Fibroblast of the aortic adventitia (primary cell): Measurements from ENCODE around the gene SMYD1. TPM values are rescaled to one million over a fixed set of nuclear protein-coding genes. Genes with fewer than 3 reads are reported as not detected.

Experiments
- DNase-seq: peaks from one replicate; pipeline ENCODE4 v3.0.0-alpha.2; 2010; ENCODE audit warnings: low read depth
- H3K4me3 ChIP-seq: 2 replicates; pipeline ENCODE4 v1.5.1; 2011; ENCODE audit warnings: low read depth, mild to moderate bottlenecking, control low read depth, low read length, moderate library complexity
- total RNA-seq: library from RNA; depleted of rRNA; stranded (reverse); fragments of >200 nt; gene quantifications from 2 replicates; pipeline ENCODE4 v1.2.3, GENCODE V29; 2012; ENCODE audit warnings: low replicate concordance
- TF ChIP-seq, protein P1 (sequence below): IDR thresholded peaks from 2 replicates; pipeline ENCODE4 v1.5.1; 2011; ENCODE audit warnings: mild to moderate bottlenecking, low read length, control low read depth, inconsistent platforms; ENCODE audit not compliant: insufficient read depth

SMYD1 gene
- total RNA-seq, 1 donor = not detected

DNA sequence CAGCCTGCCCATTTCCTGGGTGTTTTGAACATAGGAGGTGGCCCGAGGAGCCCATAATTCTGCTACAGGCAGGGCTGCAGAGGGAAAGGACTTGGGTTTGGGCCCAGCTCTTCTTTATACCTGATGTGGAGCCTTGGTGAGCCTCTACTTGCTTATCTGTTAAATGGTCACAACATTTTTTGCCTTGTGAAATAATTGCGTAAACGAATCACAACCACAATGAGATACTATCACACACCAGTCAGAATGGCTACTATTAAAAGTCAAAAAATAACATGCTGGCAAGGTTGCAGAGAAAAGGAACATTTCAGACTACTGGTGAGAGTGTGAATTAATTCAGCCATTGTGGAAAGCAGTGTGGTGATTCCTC lies 64.4 kb downstream of the SMYD1 start:
- H3K4me3 ChIP-seq = no peak overlapping the region
- no peak for DNase-seq
- TF ChIP-seq, protein P1, sequence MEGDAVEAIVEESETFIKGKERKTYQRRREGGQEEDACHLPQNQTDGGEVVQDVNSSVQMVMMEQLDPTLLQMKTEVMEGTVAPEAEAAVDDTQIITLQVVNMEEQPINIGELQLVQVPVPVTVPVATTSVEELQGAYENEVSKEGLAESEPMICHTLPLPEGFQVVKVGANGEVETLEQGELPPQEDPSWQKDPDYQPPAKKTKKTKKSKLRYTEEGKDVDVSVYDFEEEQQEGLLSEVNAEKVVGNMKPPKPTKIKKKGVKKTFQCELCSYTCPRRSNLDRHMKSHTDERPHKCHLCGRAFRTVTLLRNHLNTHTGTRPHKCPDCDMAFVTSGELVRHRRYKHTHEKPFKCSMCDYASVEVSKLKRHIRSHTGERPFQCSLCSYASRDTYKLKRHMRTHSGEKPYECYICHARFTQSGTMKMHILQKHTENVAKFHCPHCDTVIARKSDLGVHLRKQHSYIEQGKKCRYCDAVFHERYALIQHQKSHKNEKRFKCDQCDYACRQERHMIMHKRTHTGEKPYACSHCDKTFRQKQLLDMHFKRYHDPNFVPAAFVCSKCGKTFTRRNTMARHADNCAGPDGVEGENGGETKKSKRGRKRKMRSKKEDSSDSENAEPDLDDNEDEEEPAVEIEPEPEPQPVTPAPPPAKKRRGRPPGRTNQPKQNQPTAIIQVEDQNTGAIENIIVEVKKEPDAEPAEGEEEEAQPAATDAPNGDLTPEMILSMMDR = no peak

DNA sequence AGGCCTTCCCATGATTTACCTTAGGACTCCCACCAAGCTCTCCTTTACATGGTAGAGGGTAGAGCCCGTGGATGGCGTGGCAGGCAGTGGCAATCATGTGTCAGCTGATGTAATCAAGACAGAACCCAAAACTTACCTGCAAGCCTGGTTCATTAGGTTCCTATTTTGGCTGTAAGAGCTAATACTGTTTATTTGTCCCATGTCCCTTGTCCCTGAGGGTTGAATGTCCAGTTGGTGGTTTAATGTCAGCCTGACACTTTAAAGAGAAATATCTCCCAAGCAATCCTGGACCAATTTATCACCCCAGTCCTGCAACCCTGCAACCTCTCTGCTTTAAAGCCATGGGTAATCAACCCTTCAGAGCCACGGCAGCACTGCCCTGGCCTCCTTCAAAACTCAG lies 66.2 kb downstream of the SMYD1 start:
- TF ChIP-seq, protein P1 = no peak
- no peak overlapping the region for H3K4me3 ChIP-seq
- DNase-seq = no peak

DNA sequence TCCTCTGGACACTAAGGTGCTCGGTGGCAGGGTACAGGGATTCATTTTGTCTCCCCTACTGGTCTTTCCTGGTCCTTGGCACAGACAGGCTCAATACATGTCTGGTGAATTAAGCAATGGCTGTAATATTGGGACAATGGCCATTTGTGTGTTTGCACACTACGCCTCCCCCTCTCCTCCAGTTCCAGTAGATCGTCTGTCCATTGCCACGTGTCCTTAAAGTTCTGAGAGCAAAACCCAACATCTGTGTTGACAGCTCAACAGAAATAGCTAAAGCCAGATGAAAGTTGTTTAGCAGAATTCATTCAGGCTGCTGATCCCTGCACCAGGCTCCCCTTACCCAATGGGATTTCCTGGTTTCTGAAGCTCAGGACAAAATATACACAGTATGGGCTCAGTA lies 69.2 kb downstream of the SMYD1 start:
- no peak for DNase-seq
- TF ChIP-seq, protein P1 = no peak
- no peak overlapping the region for H3K4me3 ChIP-seq

DNA sequence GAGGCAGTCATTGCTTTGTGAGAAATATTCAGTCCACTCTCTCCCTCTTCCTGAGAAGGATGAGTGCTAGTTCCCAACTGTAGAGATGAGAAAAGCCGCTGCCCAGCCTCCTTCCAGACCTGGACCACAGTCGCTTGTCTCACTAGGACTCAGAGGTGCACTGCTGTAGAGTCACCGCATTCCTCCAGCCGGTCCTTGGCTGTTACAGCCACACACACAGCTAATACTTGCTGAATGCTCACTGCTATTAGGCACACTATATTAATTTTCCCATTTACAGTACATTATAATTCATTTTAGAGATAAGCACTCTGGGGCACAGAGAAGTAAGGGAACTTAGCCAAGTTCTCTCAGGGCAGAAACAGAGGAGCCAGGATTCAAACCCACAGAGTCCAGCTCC lies 70.2 kb downstream of the SMYD1 start:
- TF ChIP-seq, protein P1 = no peak
- H3K4me3 ChIP-seq = no peak overlapping the region
- DNase-seq = no peak

DNA sequence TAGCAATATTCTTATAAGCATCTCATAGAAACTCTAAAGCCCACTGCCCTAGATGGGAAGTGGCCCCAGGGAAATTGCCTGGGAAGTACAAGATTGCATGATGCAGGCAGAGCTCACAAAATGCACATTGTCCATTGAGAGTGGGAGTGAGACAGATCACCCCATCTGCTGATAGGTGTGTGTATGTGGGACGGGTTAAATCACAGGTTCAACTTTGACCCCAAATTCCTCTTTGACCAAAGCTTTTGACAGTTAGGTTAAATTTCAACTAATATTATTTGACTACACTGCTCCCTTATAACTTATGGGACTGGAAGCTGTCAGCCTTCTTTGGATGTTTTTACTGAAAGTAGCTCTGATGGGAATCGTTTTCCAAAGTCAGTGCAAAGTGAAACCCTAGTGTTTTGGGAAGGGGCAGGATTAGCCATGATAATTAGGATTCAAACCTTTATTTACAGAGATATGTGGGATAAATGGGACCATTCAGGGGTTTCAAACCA lies 71.6 kb downstream of the SMYD1 start:
- TF ChIP-seq, protein P1 = no peak
- no peak overlapping the region for H3K4me3 ChIP-seq
- no peak for DNase-seq

DNA sequence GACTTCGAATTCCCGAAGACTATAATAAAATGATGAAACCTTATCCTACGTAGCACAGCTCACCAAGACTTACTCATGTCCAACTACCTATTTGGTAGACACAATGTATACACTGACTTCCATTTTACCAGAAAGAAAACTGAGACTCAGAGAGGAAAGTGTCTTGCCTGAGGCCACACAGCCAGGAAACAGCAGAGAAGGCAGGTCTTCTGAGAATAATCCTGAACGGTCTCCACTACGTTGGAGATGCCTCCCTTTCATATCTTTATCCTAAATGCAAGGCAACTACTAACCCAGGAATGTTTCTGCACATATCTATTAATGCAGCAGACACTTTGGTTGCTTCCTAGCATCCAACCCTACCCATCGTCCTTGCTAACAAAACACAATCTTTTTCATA lies 72.2 kb downstream of the SMYD1 start:
- TF ChIP-seq, protein P1 = no peak
- no peak for DNase-seq
- no peak overlapping the region for H3K4me3 ChIP-seq

DNA sequence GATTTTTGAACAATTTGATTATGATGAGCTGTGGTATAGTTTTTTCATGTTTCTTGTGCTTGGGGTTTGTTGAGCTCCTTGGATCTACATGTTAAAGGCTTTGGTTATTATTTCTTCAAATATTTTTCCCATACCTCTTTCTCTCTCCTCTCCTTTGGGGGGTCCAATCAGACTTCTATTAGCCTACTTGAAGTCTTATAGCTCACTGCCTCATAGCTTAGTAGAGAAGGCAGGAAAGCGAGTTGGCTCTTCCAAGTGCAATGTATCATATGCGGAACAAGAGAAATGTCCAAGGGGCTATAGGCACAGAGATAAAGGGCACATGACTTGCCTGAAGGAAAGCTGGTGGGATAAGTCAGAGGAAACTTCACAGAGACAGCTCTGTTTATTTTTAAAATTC lies 74.3 kb downstream of the SMYD1 start:
- DNase-seq = no peak
- H3K4me3 ChIP-seq = no peak overlapping the region
- TF ChIP-seq, protein P1 = no peak
